Motor neuron (in vitro differentiated cells): Measurements from ENCODE around the gene CCDC141. TPM values are rescaled to one million over a fixed set of nuclear protein-coding genes. Genes with fewer than 3 reads are reported as not detected.
A peak's percentile ranks its signal among the peaks of the same experiment; 100 is the strongest.

Experiments used
- ATAC-seq, 8 experiments: fragments of 200-7000 bp; cut with Tn5 transposase; replicated peaks in 6 of 8; 2 replicates each; pipeline ENCODE4 v1.8.0; 2021; ENCODE audit warnings: mild to moderate bottlenecking in 8 of 8, moderate library complexity in 8 of 8
- H3K27ac ChIP-seq, 2 donors: fragments of 250-450 bp; sonication (Bioruptor Pico); 2 replicates each; pipeline ENCODE4 v1.9.0; 2021; ENCODE audit warnings: antibody characterized with exemption in 2 of 2, mild to moderate bottlenecking in 2 of 2, moderate library complexity in 1 of 2
- H3K4me1 ChIP-seq, 2 donors: fragments of 250-450 bp; sonication (Bioruptor Pico); replicated peaks in 1 of 2; 2 replicates each; pipeline ENCODE4 v1.6.1; 2021; ENCODE audit warnings: antibody characterized with exemption in 2 of 2, mild to moderate bottlenecking in 2 of 2, moderate library complexity in 1 of 2
- H3K4me3 ChIP-seq, 5 donors: fragments of 250-450 bp; sonication (Bioruptor Pico); 2 replicates each; pipeline ENCODE4 v1.9.0; 2021; ENCODE audit warnings: antibody characterized with exemption in 5 of 5, mild to moderate bottlenecking in 5 of 5, moderate library complexity in 4 of 5
- WGBS, 10 experiments: fragments of 450-650 bp; shearing (Covaris generic); methylation state at CpG; one replicate each; pipeline ENCODE4 v1.0.0; 2022; 5-methylcytosine and 5-hydroxymethylcytosine counted together
- in situ Hi-C, 9 experiments: fragments of 400-800 bp; cut with MboI; loops; one replicate each; pipeline ENCODE4 v1.15.0; 2021; ENCODE audit warnings: low sequenced_read_pairs in 9 of 9, low pct_unique_long_range_greater_than_20kb in 2 of 9; ENCODE audit not compliant: unreplicated experiment in 9 of 9
- total RNA-seq, 8 experiments: library from RNA; unstranded; fragments of 300-600 nt; gene quantifications; 2 replicates each; pipeline versions ENCODE4 v1.2.3 to v1.2.4, GENCODE V29; 2022

CCDC141 gene
- total RNA-seq, 8 experiments from 2014 or later: under 0.01 to 0.38 (median 0.17) TPM; not detected in 2

GRCh38 chr2:178865999-178866398 lies 183.9 kb downstream of the CCDC141 start:
- ATAC-seq: peak in 1 of 8 experiments; percentile 11
- H3K4me1 ChIP-seq: peaks cover 20 to 32% of the 10 kb centered on the region in 2 donors
- WGBS, 10 experiments: 60 to 100% (median 94%) methylated on average over 1 to 2 of the region's 2 CpGs; no CpG with 5 or more reads in 1 of the 10 experiments
- no peak overlapping the region for H3K27ac ChIP-seq
- H3K4me3 ChIP-seq: no peak overlapping the region
- in situ Hi-C loops: no loop called here

- ATAC-seq: peak in 1 of 8 experiments; percentile 14
- in situ Hi-C loops: no loop called here
Measured at GRCh38 chr2:178865146-178865936, 184.6 kb downstream of the CCDC141 start.

GRCh38 chr2:178863856-178864620 lies 185.9 kb downstream of the CCDC141 start:
- Histone ChIP-seq H3K4me1 (peaks cover 20 to 32% of the 10 kb centered on the region in 2 donors), H3K27ac (peak overlapping the region; percentile 10 to 61), H3K4me3 (no peak overlapping the region)
- in situ Hi-C loops: no loop called here
- peak in 7 of 8 experiments; percentile 92 to 99 (median 98) for ATAC-seq
- 21 to 100% (median 64%) methylated on average over 4 to 16 of the region's 17 CpGs for WGBS, 10 experiments

More at GRCh38 chr2:178865146-178865936, 184.6 kb downstream of the CCDC141 start:
- WGBS, 10 experiments: 0 to 93% (median 80%) methylated on average over 2 to 7 of the region's 7 CpGs; no CpG with 5 or more reads in 1 of the 10 experiments
- H3K4me1 ChIP-seq: peaks cover 20 to 32% of the 10 kb centered on the region in 2 donors
- no peak overlapping the region for H3K4me3 ChIP-seq
- H3K27ac ChIP-seq: no peak overlapping the region

- 35 to 100% (median 93%) methylated on average over 3 to 5 of the region's 5 CpGs for WGBS, 10 experiments
- Histone ChIP-seq H3K27ac (no peak overlapping the region), H3K4me1 (peaks cover 20 to 32% of the 10 kb centered on the region in 2 donors)
Measured at GRCh38 chr2:178863130-178863855, 186.6 kb downstream of the CCDC141 start.

GRCh38 chr2:178860551-178860950 lies 189.4 kb downstream of the CCDC141 start:
- H3K4me1 ChIP-seq: peaks cover 18 to 29% of the 10 kb centered on the region in 2 donors
- ATAC-seq: no peak
- in situ Hi-C loops: no loop called here
- no peak overlapping the region for H3K4me3 ChIP-seq
- 18 to 100% (median 88%) methylated on average over 1 to 3 of the region's 3 CpGs; no CpG with 5 or more reads in 4 of the 10 experiments for WGBS, 10 experiments
- no peak overlapping the region for H3K27ac ChIP-seq

More at GRCh38 chr2:178863130-178863855, 186.6 kb downstream of the CCDC141 start:
- H3K4me3 ChIP-seq: no peak overlapping the region
- in situ Hi-C loops: no loop called here
- ATAC-seq: peak in 7 of 8 experiments; percentile 13 to 54 (median 42)

GRCh38 chr2:178859730-178860129 lies 190.2 kb downstream of the CCDC141 start:
- H3K27ac ChIP-seq: no peak overlapping the region
- no peak overlapping the region for H3K4me3 ChIP-seq
- peaks cover 11 to 21% of the 10 kb centered on the region in 2 donors for H3K4me1 ChIP-seq
- no peak for ATAC-seq
- in situ Hi-C loops: no loop called here
- WGBS, 10 experiments: 32 to 100% (median 61%) methylated on average over 1 to 2 of the region's 2 CpGs; no CpG with 5 or more reads in 2 of the 10 experiments

GRCh38 chr2:178858896-178859625 lies 190.9 kb downstream of the CCDC141 start:
- Histone ChIP-seq H3K4me3 (no peak overlapping the region), H3K4me1 (peaks cover 5 to 14% of the 10 kb centered on the region in 2 donors), H3K27ac (no peak overlapping the region)
- in situ Hi-C loops: no loop called here
- ATAC-seq: no peak
- WGBS, 10 experiments: 17 to 93% (median 78%) methylated on average over 1 to 4 of the region's 4 CpGs

- Histone ChIP-seq H3K4me1 (no peaks in the 10 kb centered on the region), H3K27ac (no peak overlapping the region), H3K4me3 (no peak overlapping the region)
- in situ Hi-C loops: no loop called here
- ATAC-seq: no peak
Measured at GRCh38 chr2:178855151-178855550, 194.8 kb downstream of the CCDC141 start.

GRCh38 chr2:178848335-178848734 lies 201.6 kb downstream of the CCDC141 start:
- no peak for ATAC-seq
- WGBS, 10 experiments: 82 to 100% (median 91%) methylated on average over 2 to 5 of the region's 5 CpGs; no CpG with 5 or more reads in 2 of the 10 experiments
- H3K27ac ChIP-seq: no peak overlapping the region
- H3K4me1 ChIP-seq: peaks cover 11 to 14% of the 10 kb centered on the region in 2 donors
- in situ Hi-C loops: no loop called here
- no peak overlapping the region for H3K4me3 ChIP-seq

GRCh38 chr2:178846458-178846802 lies 203.5 kb downstream of the CCDC141 start:
- H3K4me1 ChIP-seq: peaks cover 11 to 14% of the 10 kb centered on the region in 2 donors
- no peak overlapping the region for H3K27ac ChIP-seq
- peak in 3 of 8 experiments; percentile 30 to 84 (median 78) for ATAC-seq
- in situ Hi-C loops: no loop called here
- H3K4me3 ChIP-seq: no peak overlapping the region
- WGBS, 10 experiments: 0 to 67% (median 33%) methylated on average over 1 to 2 of the region's 2 CpGs; no CpG with 5 or more reads in 5 of the 10 experiments

- 0 to 86% (median 45%) methylated on average over 1 to 2 of the region's 2 CpGs; no CpG with 5 or more reads in 2 of the 10 experiments for WGBS, 10 experiments
Measured at GRCh38 chr2:178845566-178846457, 204.1 kb downstream of the CCDC141 start.

More at GRCh38 chr2:178845566-178846457, 204.1 kb downstream of the CCDC141 start:
- peak in 1 of 8 experiments; percentile 63 for ATAC-seq
- in situ Hi-C loops: no loop called here
- no peak overlapping the region for H3K4me3 ChIP-seq
- H3K4me1 ChIP-seq: peaks cover 11 to 14% of the 10 kb centered on the region in 2 donors
- no peak overlapping the region for H3K27ac ChIP-seq
